HEK293T (cell line): ENCODE data around the gene DKC1.
"Not testable (repeated sequence)": the region's sequence is repeated elsewhere in the genome, so short reads cannot be mapped to it uniquely, and the experiment has no call there.

Experiments used
- CTCF ChIA-PET: fragments of 350-600 bp; formaldehyde crosslinking; extraction: SDS; loops from one replicate; lab custom pipeline; 2021; ENCODE audit warnings: antibody characterized with exemption, inconsistent platforms; lab: Yijun Ruan, JAX
- POLR2A ChIA-PET: fragments of 350-600 bp; formaldehyde crosslinking; extraction: SDS; loops from one replicate; lab custom pipeline; 2020; ENCODE audit warnings: antibody characterized with exemption, inconsistent platforms; lab: Yijun Ruan, JAX
- DNase-seq: peaks from one replicate; pipeline ENCODE4 v3.0.0; 2012; ENCODE audit warnings: mixed read lengths; ENCODE audit errors: extremely low spot score
- BHLHE40 ChIP-seq: fragments of 450-650 bp; IDR thresholded peaks from 2 replicates; pipeline ENCODE4 v1.6.1; 2016; ENCODE audit warnings: mild to moderate bottlenecking, moderate library complexity, borderline replicate concordance
- CTBP1 ChIP-seq: fragments of 450-650 bp; IDR thresholded peaks from 2 replicates; pipeline ENCODE4 v1.6.1; 2016; ENCODE audit warnings: borderline replicate concordance
- FOXA1 ChIP-seq: fragments of 450-650 bp; IDR thresholded peaks from 2 replicates; pipeline ENCODE4 v1.6.1; 2016; ENCODE audit warnings: mild to moderate bottlenecking
- HDGF ChIP-seq: fragments of 450-650 bp; IDR thresholded peaks from 2 replicates; pipeline ENCODE4 v1.6.1; 2017; ENCODE audit warnings: antibody characterized with exemption, borderline replicate concordance
- NFRKB ChIP-seq: fragments of 450-650 bp; IDR thresholded peaks from 2 replicates; pipeline ENCODE4 v1.6.1; 2016; ENCODE audit warnings: mild to moderate bottlenecking, moderate library complexity
- ZNF384 ChIP-seq: fragments of 450-650 bp; IDR thresholded peaks from 2 replicates; pipeline ENCODE4 v1.6.1; 2016

Gene DKC1

GRCh38 chrX:154824638-154825037 is 62.0 kb downstream of the DKC1 start:
- TF ChIP-seq FOXA1: no peak
- no peak for TF ChIP-seq HDGF
- TF ChIP-seq CTBP1: no peak
- no peak for TF ChIP-seq BHLHE40
- no peak for TF ChIP-seq ZNF384
- TF ChIP-seq NFRKB: no peak
- no peak for DNase-seq
- CTCF ChIA-PET: no interaction called here
- POLR2A ChIA-PET: no interaction called here

DNA sequence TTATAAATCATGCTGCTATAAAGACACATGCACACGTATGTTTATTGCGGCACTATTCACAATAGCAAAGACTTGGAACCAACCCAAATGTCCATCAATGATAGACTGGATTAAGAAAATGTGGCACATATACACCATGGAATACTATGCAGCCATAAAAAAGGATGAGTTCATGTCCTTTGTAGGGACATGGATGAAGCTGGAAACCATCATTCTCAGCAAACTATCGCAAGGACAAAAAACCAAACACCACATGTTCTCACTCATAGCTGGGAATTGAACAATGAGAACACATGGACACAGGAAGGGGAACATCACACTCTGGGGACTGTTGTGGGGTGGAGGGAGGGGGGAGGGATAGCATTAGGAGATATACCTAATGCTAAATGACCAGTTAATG is 62.9 kb downstream of the DKC1 start:
- DNase-seq, POLR2A ChIA-PET, CTCF ChIA-PET: not testable (repeated sequence)
